ENCODE measurements around the gene LDB3.

- TF ChIP-seq RAD21 (CRISPR knock-in tag; conservative IDR thresholded peaks at IDR 0.05 in 1 of 2, IDR thresholded peaks at IDR 0.05 in 1 of 2) (no peak), ETV6 (IDR thresholded peaks at IDR 0.05; ENCODE audit: borderline replicate concordance in 1 of 2, low read depth in 2 of 2, low read length in 1 of 2) (no peak), ETV6 (CRISPR knock-in tag; IDR thresholded peaks at IDR 0.05; ENCODE audit: borderline replicate concordance) (no peak), CTCF (IDR thresholded peaks at IDR 0.05 in 2 of 3, conservative IDR thresholded peaks at IDR 0.05 in 1 of 3; ENCODE audit: insufficient read depth in 2 of 3, low read depth in 1 of 3, low read length in 3 of 3) (no peak), ZNF274 (IDR thresholded peaks at IDR 0.05; ENCODE audit: borderline replicate concordance, low read depth, low read length) (no peak), HINFP (tag; conservative IDR thresholded peaks at IDR 0.05; ENCODE audit: low read depth) (no peak), SREBF1 (IDR thresholded peaks at IDR 0.05; ENCODE audit: borderline replicate concordance, low read depth, low read length) (no peak), BDP1 (IDR thresholded peaks at IDR 0.05; ENCODE audit: insufficient read depth, insufficient read length) (no peak), ATF6 (CRISPR knock-in tag; IDR thresholded peaks at IDR 0.05) (no peak), NR2C2 (CRISPR knock-in tag; IDR thresholded peaks at IDR 0.05) (no peak), NR2C2 (tag; IDR thresholded peaks at IDR 0.05) (no peak), RBM39 (optimal IDR thresholded peaks at IDR 0.05; ENCODE audit: low read depth, low read length) (no peak), HDAC8 (tag; IDR thresholded peaks at IDR 0.05) (no peak), MAX (CRISPR knock-in tag; IDR thresholded peaks at IDR 0.05) (no peak)
These were observed 100.2 kb downstream of the LDB3 start for GRCh38 chr10:86768412-86769062.
